Colonic mucosa (tissue), 4 donors: ENCODE measurements around the gene TNFRSF21. TPM values are rescaled to one million over a fixed set of nuclear protein-coding genes. Genes with fewer than 3 reads are reported as not detected.

Experiments
- DNase-seq: peaks from one replicate; pipeline ENCODE4 v3.0.0-alpha.2; 2020
- H3K27ac ChIP-seq: fragments of 200-600 bp; one replicate; pipeline ENCODE4 v1.8.0; 2021
- H3K27me3 ChIP-seq: fragments of 200-600 bp; one replicate; pipeline ENCODE4 v1.8.0; 2021
- H3K36me3 ChIP-seq: fragments of 200-600 bp; one replicate; pipeline ENCODE4 v1.8.0; 2021
- H3K4me1 ChIP-seq: fragments of 200-600 bp; one replicate; pipeline ENCODE4 v1.8.0; 2021; ENCODE audit warnings: mild to moderate bottlenecking
- H3K4me3 ChIP-seq: fragments of 200-600 bp; one replicate; pipeline ENCODE4 v1.8.0; 2021
- H3K9ac ChIP-seq, 2 donors: one replicate each; pipeline ENCODE4 v1.7.0; 2013; ENCODE audit warnings: control low read depth in 2 of 2, low read depth in 2 of 2, low read length in 2 of 2
- H3K9me3 ChIP-seq: fragments of 200-600 bp; one replicate; pipeline ENCODE4 v1.8.0; 2021
- CTCF ChIP-seq: fragments of 200-600 bp; IDR thresholded peaks from one replicate; pipeline ENCODE4 v1.8.0; 2022; ENCODE audit warnings: antibody characterized with exemption, mild to moderate bottlenecking
- intact Hi-C: fragments of 100-400 bp; cut with DNase I; formaldehyde crosslinking; loops from one replicate; pipeline ENCODE4 v1.14.1; 2022
- total RNA-seq, 2 donors: library from RNA; stranded (reverse); fragmentation: NEBNext Ultra II Directional in 1 of 2; extraction: Animal tissue kit (Norgen Biotek cat#: 25700) in 1 of 2; gene quantifications; one replicate each; pipeline ENCODE4 v1.2.1, GENCODE V29; 2021
- donor health status: healthy.
- donor health status: DM: no; HTN: no; CAD: no.
- donor health status: DM: no; HTN: no; CAD: no.

Gene TNFRSF21
- total RNA-seq, 2 donors from 2014 or later: 74.0 to 102 TPM

- H3K9ac ChIP-seq: no peak overlapping the region
- no peaks in the 10 kb centered on the region for H3K36me3 ChIP-seq
- no peaks in the 10 kb centered on the region for H3K9me3 ChIP-seq
- no peaks in the 10 kb centered on the region for H3K4me1 ChIP-seq
- H3K27me3 ChIP-seq: no peaks in the 10 kb centered on the region
- intact Hi-C loops: no loop called here
- no peak for TF ChIP-seq CTCF
- H3K27ac ChIP-seq: no peak overlapping the region
- no peak overlapping the region for H3K4me3 ChIP-seq
- DNase-seq: no peak
Observed at GRCh38 chr6:47262231-47262630, 47.5 kb downstream of the TNFRSF21 start.

GRCh38 chr6:47261191-47261590, 48.5 kb downstream of the TNFRSF21 start:
- no peaks in the 10 kb centered on the region for H3K36me3 ChIP-seq

GRCh38 chr6:47260021-47260420, 49.7 kb downstream of the TNFRSF21 start:
- Histone ChIP-seq H3K27me3 (no peaks in the 10 kb centered on the region), H3K9ac (no peak overlapping the region), H3K4me1 (no peaks in the 10 kb centered on the region), H3K9me3 (no peaks in the 10 kb centered on the region), H3K36me3 (no peaks in the 10 kb centered on the region), H3K4me3 (no peak overlapping the region), H3K27ac (no peak overlapping the region)
- DNase-seq: no peak
- intact Hi-C loops: no loop called here
- no peak for TF ChIP-seq CTCF

More at GRCh38 chr6:47261191-47261590, 48.5 kb downstream of the TNFRSF21 start:
- no peaks in the 10 kb centered on the region for H3K4me1 ChIP-seq
- no peaks in the 10 kb centered on the region for H3K9me3 ChIP-seq
- intact Hi-C loops: no loop called here
- no peak overlapping the region for H3K9ac ChIP-seq
- H3K27ac ChIP-seq: no peak overlapping the region
- H3K27me3 ChIP-seq: no peaks in the 10 kb centered on the region
- DNase-seq: no peak
- no peak for TF ChIP-seq CTCF
- no peak overlapping the region for H3K4me3 ChIP-seq

- intact Hi-C loops: no loop called here
- Histone ChIP-seq H3K27ac (no peak overlapping the region), H3K9ac (no peak overlapping the region), H3K36me3 (no peaks in the 10 kb centered on the region), H3K27me3 (no peaks in the 10 kb centered on the region), H3K4me3 (no peak overlapping the region), H3K9me3 (no peaks in the 10 kb centered on the region), H3K4me1 (no peaks in the 10 kb centered on the region)
- no peak for TF ChIP-seq CTCF
- no peak for DNase-seq
Observed at GRCh38 chr6:47258724-47259347, 50.9 kb downstream of the TNFRSF21 start.

- Histone ChIP-seq H3K27ac (no peak overlapping the region), H3K4me3 (no peak overlapping the region), H3K36me3 (no peaks in the 10 kb centered on the region), H3K27me3 (no peaks in the 10 kb centered on the region), H3K9ac (no peak overlapping the region), H3K9me3 (no peaks in the 10 kb centered on the region), H3K4me1 (no peaks in the 10 kb centered on the region)
- no peak for DNase-seq
- no peak for TF ChIP-seq CTCF
- intact Hi-C loops: no loop called here
Observed at GRCh38 chr6:47256981-47257730, 52.5 kb downstream of the TNFRSF21 start.
